HG02623 (cell line): Measurements from ENCODE around the gene KLHDC7B.

Experiments used
- ATAC-seq: cut with Tn5 transposase; IDR thresholded peaks from one replicate; pipeline ENCODE4 v1.9.1; 2021; ENCODE audit warnings: moderate library complexity; ENCODE audit not compliant: unreplicated experiment

Gene KLHDC7B

GRCh38 chr22:50571264-50572175 lies 25.8 kb downstream of the KLHDC7B start:
- no peak for ATAC-seq

GRCh38 chr22:50572965-50573364 lies 27.3 kb downstream of the KLHDC7B start:
- ATAC-seq = no peak

- ATAC-seq = no peak
Measured at GRCh38 chr22:50573491-50574382, 28.0 kb downstream of the KLHDC7B start.

- no peak for ATAC-seq
Measured at GRCh38 chr22:50574383-50574755, 28.7 kb downstream of the KLHDC7B start.

- no peak for ATAC-seq
Measured at GRCh38 chr22:50575426-50575941, 29.8 kb downstream of the KLHDC7B start.

- no peak for ATAC-seq
Measured at GRCh38 chr22:50576070-50576469, 30.4 kb downstream of the KLHDC7B start.

- ATAC-seq = no peak
Measured at GRCh38 chr22:50576806-50577696, 31.4 kb downstream of the KLHDC7B start.

- ATAC-seq = no peak
Measured at GRCh38 chr22:50577697-50577986, 31.9 kb downstream of the KLHDC7B start.

- ATAC-seq = no peak
Measured at GRCh38 chr22:50577987-50578775, 32.5 kb downstream of the KLHDC7B start, which contains the start of gene CPT1B. TSS of gene CPT1B (minus strand) at chr22:50578427. CDS start at chr22:50577915, 512 bp downstream.

- no peak for ATAC-seq
Measured at GRCh38 chr22:50578776-50579310, 33.1 kb downstream of the KLHDC7B start.

GRCh38 chr22:50579752-50580151 lies 34.1 kb downstream of the KLHDC7B start:
- no peak for ATAC-seq

- no peak for ATAC-seq
Measured at GRCh38 chr22:50581031-50581949, 35.6 kb downstream of the KLHDC7B start.

- ATAC-seq = no peak
Measured at GRCh38 chr22:50581950-50582492, 36.3 kb downstream of the KLHDC7B start.

GRCh38 chr22:50582493-50583293 lies 37.0 kb downstream of the KLHDC7B start, which contains the start of gene CHKB:
TSS of gene CHKB (minus strand) at chr22:50582849. CDS start at chr22:50582781, 68 bp downstream.
- peak; percentile 87 for ATAC-seq

- peak; percentile 13 for ATAC-seq
Measured at GRCh38 chr22:50583294-50583861, 37.7 kb downstream of the KLHDC7B start.

- no peak for ATAC-seq
Measured at GRCh38 chr22:50584106-50585096, 38.7 kb downstream of the KLHDC7B start.
